Keratinocyte (primary cell): ENCODE results near the gene TNS1. TPM values are rescaled to one million over a fixed set of nuclear protein-coding genes. Genes with fewer than 3 reads are reported as not detected.

Experiments used
- DNase-seq: peaks from one replicate; pipeline ENCODE4 v3.0.0-alpha.2; 2011; ENCODE audit warnings: low read depth, missing footprints, low spot score
- FAIRE-seq: peaks from 2 replicates; lab custom pipeline; 2011; peaks lifted over from hg19 to GRCh38; lab: Jason Lieb, UNC
- H2AFZ ChIP-seq: 2 replicates; pipeline ENCODE4 v1.6.0; 2012; ENCODE audit warnings: low read length, control low read depth, inconsistent platforms; ENCODE audit not compliant: control insufficient read depth
- H3K27ac ChIP-seq: 2 replicates; pipeline ENCODE4 v1.5.1; 2011; ENCODE audit warnings: low read length; ENCODE audit not compliant: control insufficient read depth, insufficient read depth
- H3K27me3 ChIP-seq: 3 replicates; pipeline ENCODE4 v1.6.0; 2011; ENCODE audit warnings: low read length; ENCODE audit not compliant: control insufficient read depth, insufficient read depth; ENCODE audit errors: extremely low read depth
- H3K36me3 ChIP-seq, 2 experiments: 2 replicates in 1 of 2; 3 replicates in 1 of 2; pipeline ENCODE4 v1.5.1; 2011; ENCODE audit warnings: low read length in 2 of 2, mild to moderate bottlenecking in 1 of 2; ENCODE audit not compliant: control insufficient read depth in 2 of 2, insufficient read depth in 2 of 2; ENCODE audit errors: extremely low read depth in 1 of 2
- H3K4me1 ChIP-seq: 3 replicates; pipeline ENCODE4 v1.5.1; 2011; ENCODE audit warnings: low read length; ENCODE audit not compliant: control insufficient read depth, insufficient read depth; ENCODE audit errors: extremely low read depth
- H3K4me2 ChIP-seq: 3 replicates; pipeline ENCODE4 v1.6.0; 2011; ENCODE audit warnings: low read depth, low read length; ENCODE audit not compliant: control insufficient read depth, insufficient read depth; ENCODE audit errors: extremely low read depth
- H3K4me3 ChIP-seq, 3 experiments: fragments of 200-600 bp in 1 of 3; sonication (generic) in 1 of 3; 2 replicates in 2 of 3; 3 replicates in 1 of 3; pipeline ENCODE4 v1.5.1; 2011 to 2016; ENCODE audit warnings: low read length in 3 of 3, mild to moderate bottlenecking in 3 of 3, control low read depth in 2 of 3, inconsistent platforms in 1 of 3, low read depth in 1 of 3, mixed read lengths in 1 of 3, mixed run types in 1 of 3, moderate library complexity in 1 of 3; ENCODE audit not compliant: control insufficient read depth in 2 of 3, insufficient read depth in 2 of 3; ENCODE audit errors: extremely low read depth in 1 of 3
- H3K79me2 ChIP-seq: 2 replicates; pipeline ENCODE4 v1.6.0; 2012; ENCODE audit warnings: low read length; ENCODE audit not compliant: control insufficient read depth, insufficient read depth
- H3K9ac ChIP-seq: 3 replicates; pipeline ENCODE4 v1.6.0; 2011; ENCODE audit warnings: low read length; ENCODE audit not compliant: control insufficient read depth, insufficient read depth; ENCODE audit errors: extremely low read depth
- H3K9me1 ChIP-seq: 3 replicates; pipeline ENCODE4 v1.6.0; 2011; ENCODE audit warnings: low read length; ENCODE audit not compliant: control insufficient read depth, insufficient read depth; ENCODE audit errors: extremely low read depth
- H3K9me3 ChIP-seq: 2 replicates; pipeline ENCODE4 v1.5.1; 2012; ENCODE audit warnings: low read depth, low read length; ENCODE audit not compliant: control insufficient read depth
- H4K20me1 ChIP-seq: 3 replicates; pipeline ENCODE4 v1.6.0; 2011; ENCODE audit warnings: low read length; ENCODE audit not compliant: control insufficient read depth, insufficient read depth; ENCODE audit errors: extremely low read depth
- EZH2 ChIP-seq: IDR thresholded peaks from one replicate; pipeline ENCODE4 v1.6.1; 2012; ENCODE audit warnings: inconsistent platforms, mild to moderate bottlenecking, low read length, moderate library complexity
- dilution Hi-C: fragments of 300-500 bp; cut with MboI; formaldehyde crosslinking; loops from one replicate; pipeline ENCODE4 v1.7.0; 2020; ENCODE audit warnings: low sequenced_read_pairs; ENCODE audit not compliant: extremely low pct_ligation_motif_present
- polyA plus RNA-seq, 5 experiments: library from polyadenylated mRNA; depleted of rRNA in 3 of 5; stranded (reverse) in 3 of 5; stranded (forward) in 1 of 5; unstranded in 1 of 5; fragments of >200 nt; gene quantifications; 1 replicate in 1 of 5; 2 replicates in 3 of 5; 3 replicates in 1 of 5; pipeline versions ENCODE4 v1.2.1 to v1.2.3, GENCODE V29; 2011 to 2012; ENCODE audit warnings: missing spikeins in 2 of 5, low read depth in 1 of 5, low replicate concordance in 1 of 5
- TF ChIP-seq, protein P1 (sequence below), 3 experiments: IDR thresholded peaks in 1 of 3; conservative IDR thresholded peaks in 1 of 3; optimal IDR thresholded peaks in 1 of 3; 2 replicates in 2 of 3; 3 replicates in 1 of 3; pipeline versions ENCODE3 to v1.5.1; 2011; ENCODE audit warnings: low read length in 3 of 3, mild to moderate bottlenecking in 3 of 3, moderate library complexity in 2 of 3, control low read depth in 1 of 3, inconsistent platforms in 1 of 3; ENCODE audit not compliant: insufficient read depth in 2 of 3; ENCODE audit errors: extremely low read depth in 1 of 3

TNS1 gene
- polyA plus RNA-seq, 1 donor (not counting 4 experiments of a cell fraction or from before 2014, with no cell fraction given) = 2.5 TPM

DNA sequence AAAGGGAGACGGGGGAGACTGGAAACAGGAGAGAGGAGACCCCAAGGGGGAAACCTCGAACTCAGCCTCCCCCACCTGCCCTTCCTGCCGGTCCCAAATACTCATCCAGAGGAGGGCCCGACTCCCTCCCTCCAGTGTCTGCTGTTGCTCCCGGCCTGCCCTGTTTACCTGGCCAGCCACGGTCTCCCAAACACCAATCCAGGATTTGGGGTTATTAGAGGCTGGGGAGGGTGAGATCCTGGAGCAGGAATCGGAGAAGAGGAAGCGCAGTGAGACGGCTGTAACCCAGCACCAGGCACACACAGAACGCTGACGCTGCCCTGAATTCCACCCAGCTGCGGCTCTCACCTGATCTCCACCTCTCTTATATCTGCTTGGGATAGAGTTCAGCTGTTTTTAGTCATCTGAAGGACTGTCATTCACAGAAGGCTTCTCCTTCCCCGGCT is 213.0 kb downstream of the TNS1 start:
- dilution Hi-C loops = no loop called here
- Histone ChIP-seq H3K79me2 (no peaks in the 10 kb centered on the region), H3K27me3 (no peaks in the 10 kb centered on the region), H3K4me1 (peaks cover 4% of the 10 kb centered on the region), H3K4me3 (no peak overlapping the region), H2AFZ (no peak overlapping the region), H3K9ac (no peak overlapping the region), H3K27ac (no peak overlapping the region), H4K20me1 (no peaks in the 10 kb centered on the region), H3K4me2 (no peak overlapping the region), H3K36me3 (no peaks in the 10 kb centered on the region), H3K9me1 (no peaks in the 10 kb centered on the region), H3K9me3 (no peaks in the 10 kb centered on the region)
- no peak for DNase-seq
- FAIRE-seq = no peak
- TF ChIP-seq, protein P1, sequence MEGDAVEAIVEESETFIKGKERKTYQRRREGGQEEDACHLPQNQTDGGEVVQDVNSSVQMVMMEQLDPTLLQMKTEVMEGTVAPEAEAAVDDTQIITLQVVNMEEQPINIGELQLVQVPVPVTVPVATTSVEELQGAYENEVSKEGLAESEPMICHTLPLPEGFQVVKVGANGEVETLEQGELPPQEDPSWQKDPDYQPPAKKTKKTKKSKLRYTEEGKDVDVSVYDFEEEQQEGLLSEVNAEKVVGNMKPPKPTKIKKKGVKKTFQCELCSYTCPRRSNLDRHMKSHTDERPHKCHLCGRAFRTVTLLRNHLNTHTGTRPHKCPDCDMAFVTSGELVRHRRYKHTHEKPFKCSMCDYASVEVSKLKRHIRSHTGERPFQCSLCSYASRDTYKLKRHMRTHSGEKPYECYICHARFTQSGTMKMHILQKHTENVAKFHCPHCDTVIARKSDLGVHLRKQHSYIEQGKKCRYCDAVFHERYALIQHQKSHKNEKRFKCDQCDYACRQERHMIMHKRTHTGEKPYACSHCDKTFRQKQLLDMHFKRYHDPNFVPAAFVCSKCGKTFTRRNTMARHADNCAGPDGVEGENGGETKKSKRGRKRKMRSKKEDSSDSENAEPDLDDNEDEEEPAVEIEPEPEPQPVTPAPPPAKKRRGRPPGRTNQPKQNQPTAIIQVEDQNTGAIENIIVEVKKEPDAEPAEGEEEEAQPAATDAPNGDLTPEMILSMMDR (optimal IDR thresholded peaks at IDR 0.05 in 1 of 3, IDR thresholded peaks at IDR 0.05 in 1 of 3, conservative IDR thresholded peaks at IDR 0.05 in 1 of 3; ENCODE audit: extremely low read depth in 1 of 3, insufficient read depth in 2 of 3, low read length in 3 of 3) = no peak
- TF ChIP-seq EZH2 = no peak

- dilution Hi-C loops = no loop called here
- H3K27ac ChIP-seq = no peak overlapping the region
- H3K4me2 ChIP-seq = no peak overlapping the region
- no peak overlapping the region for H2AFZ ChIP-seq
- TF ChIP-seq EZH2 = no peak
- TF ChIP-seq, protein P1 (optimal IDR thresholded peaks at IDR 0.05 in 1 of 3, IDR thresholded peaks at IDR 0.05 in 1 of 3, conservative IDR thresholded peaks at IDR 0.05 in 1 of 3; ENCODE audit: extremely low read depth in 1 of 3, insufficient read depth in 2 of 3, low read length in 3 of 3) = peak; percentile 97 to 99 (median 98)
- FAIRE-seq = peak; percentile 58
- no peaks in the 10 kb centered on the region for H3K27me3 ChIP-seq
- no peaks in the 10 kb centered on the region for H3K36me3 ChIP-seq
- no peaks in the 10 kb centered on the region for H3K79me2 ChIP-seq
- no peak for DNase-seq
- no peaks in the 10 kb centered on the region for H3K9me3 ChIP-seq
- no peak overlapping the region for H3K4me3 ChIP-seq
- no peak overlapping the region for H3K9ac ChIP-seq
- H3K9me1 ChIP-seq = no peaks in the 10 kb centered on the region
- peaks cover 4% of the 10 kb centered on the region for H3K4me1 ChIP-seq
- H4K20me1 ChIP-seq = no peaks in the 10 kb centered on the region
These were observed 213.6 kb downstream of the TNS1 start for GRCh38 chr2:217789003-217789735.
